Astrocyte (in vitro differentiated cells and primary cell): Measurements from ENCODE around the gene RDH16. TPM values are rescaled to one million over a fixed set of nuclear protein-coding genes. Genes with fewer than 3 reads are reported as not detected.
"Not testable (repeated sequence)": the region's sequence is repeated elsewhere in the genome, so short reads cannot be mapped to it uniquely, and the experiment has no call there.

Source experiments
- DNase-seq: peaks from one replicate; pipeline ENCODE4 v3.0.0-alpha.2; 2010; ENCODE audit warnings: low read depth
- FAIRE-seq: peaks from 2 replicates; lab custom pipeline; 2011; peaks lifted over from hg19 to GRCh38; lab: Jason Lieb, UNC
- H2AFZ ChIP-seq: 2 replicates; pipeline ENCODE4 v1.6.0; 2012; ENCODE audit warnings: low read depth, low read length, inconsistent platforms
- H3K27ac ChIP-seq: 2 replicates; pipeline ENCODE4 v1.5.1; 2011; ENCODE audit warnings: low read depth, low read length, inconsistent platforms
- H3K27me3 ChIP-seq: 2 replicates; pipeline ENCODE4 v1.6.0; 2011; ENCODE audit warnings: low read length, inconsistent platforms; ENCODE audit not compliant: insufficient read depth
- H3K36me3 ChIP-seq: 2 replicates; pipeline ENCODE4 v1.5.1; 2011; ENCODE audit warnings: low read length, inconsistent platforms; ENCODE audit not compliant: insufficient read depth
- H3K4me1 ChIP-seq: 2 replicates; pipeline ENCODE4 v1.5.1; 2011; ENCODE audit warnings: low read length, inconsistent platforms; ENCODE audit not compliant: insufficient read depth
- H3K4me2 ChIP-seq: 2 replicates; pipeline ENCODE4 v1.6.0; 2012; ENCODE audit warnings: low read length, inconsistent platforms
- H3K4me3 ChIP-seq: 2 replicates; pipeline ENCODE4 v1.5.1; 2011; ENCODE audit warnings: low read depth, mild to moderate bottlenecking, low read length, inconsistent platforms; ENCODE audit not compliant: insufficient read depth
- H3K79me2 ChIP-seq: 2 replicates; pipeline ENCODE4 v1.6.0; 2012; ENCODE audit warnings: mild to moderate bottlenecking, low read length, inconsistent platforms; ENCODE audit not compliant: insufficient read depth
- H3K9ac ChIP-seq: 2 replicates; pipeline ENCODE4 v1.6.0; 2012; ENCODE audit warnings: mild to moderate bottlenecking, low read length, inconsistent platforms
- H3K9me3 ChIP-seq: 2 replicates; pipeline ENCODE4 v1.5.1; 2012; ENCODE audit warnings: low read depth, mild to moderate bottlenecking, low read length, inconsistent platforms; ENCODE audit not compliant: insufficient read depth
- H4K20me1 ChIP-seq: 2 replicates; pipeline ENCODE4 v1.6.0; 2012; ENCODE audit warnings: low read length, inconsistent platforms; ENCODE audit not compliant: insufficient read depth
- H3K27ac Mint-ChIP-seq: one replicate; pipeline ENCODE4 v1.8.0; 2021; ENCODE audit warnings: mild to moderate bottlenecking, mixed read lengths; ENCODE audit not compliant: unreplicated experiment
- H3K27me3 Mint-ChIP-seq: one replicate; pipeline ENCODE4 v1.8.0; 2021; ENCODE audit warnings: low read depth, mixed read lengths; ENCODE audit not compliant: unreplicated experiment
- H3K36me3 Mint-ChIP-seq: one replicate; pipeline ENCODE4 v1.8.0; 2021; ENCODE audit warnings: low read depth, mixed read lengths; ENCODE audit not compliant: unreplicated experiment
- H3K4me1 Mint-ChIP-seq: one replicate; pipeline ENCODE4 v1.8.0; 2021; ENCODE audit warnings: low read depth, mixed read lengths; ENCODE audit not compliant: unreplicated experiment
- H3K4me3 Mint-ChIP-seq: one replicate; pipeline ENCODE4 v1.8.0; 2021; ENCODE audit warnings: mild to moderate bottlenecking, moderate library complexity, mixed read lengths; ENCODE audit not compliant: unreplicated experiment
- H3K9me3 Mint-ChIP-seq: one replicate; pipeline ENCODE4 v1.8.0; 2021; ENCODE audit warnings: mild to moderate bottlenecking, mixed read lengths; ENCODE audit not compliant: unreplicated experiment
- EZH2 ChIP-seq: IDR thresholded peaks from 2 replicates; pipeline ENCODE4 v1.6.1; 2012; ENCODE audit warnings: mild to moderate bottlenecking, low read length, inconsistent platforms; ENCODE audit not compliant: insufficient read depth
- total RNA-seq: library from RNA; stranded (reverse); gene quantifications from 2 replicates; pipeline ENCODE4 v1.2.1, GENCODE V29; 2021
- TF ChIP-seq, protein P1 (sequence below): IDR thresholded peaks from 2 replicates; pipeline ENCODE4 v1.5.1; 2011; ENCODE audit warnings: low read depth, mild to moderate bottlenecking, inconsistent platforms, low read length, moderate library complexity; ENCODE audit not compliant: insufficient read depth

Gene RDH16
- total RNA-seq, 1 donor from 2014 or later: 0.32 TPM

DNA sequence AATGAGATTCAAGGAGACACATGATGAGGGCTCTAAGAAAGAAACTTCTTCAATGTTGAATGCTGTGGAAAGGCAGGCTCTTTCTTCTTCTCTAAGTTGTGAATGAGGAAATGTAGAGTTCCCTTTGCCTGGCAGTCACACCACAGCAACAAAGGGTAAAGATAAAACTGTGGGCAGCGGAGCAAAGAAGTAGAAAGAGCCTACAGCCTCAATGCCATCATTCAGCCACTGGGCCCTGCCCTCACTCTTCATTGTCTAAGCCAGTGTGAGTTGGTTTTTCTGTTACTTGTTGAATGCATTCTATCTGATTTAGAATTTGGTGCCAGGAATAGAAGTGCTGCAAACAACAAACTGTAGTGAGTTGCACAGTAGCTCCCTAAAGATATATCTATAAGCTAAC, 35.4 kb downstream of the RDH16 start:
- FAIRE-seq: no peak
- no peak for TF ChIP-seq EZH2

DNA sequence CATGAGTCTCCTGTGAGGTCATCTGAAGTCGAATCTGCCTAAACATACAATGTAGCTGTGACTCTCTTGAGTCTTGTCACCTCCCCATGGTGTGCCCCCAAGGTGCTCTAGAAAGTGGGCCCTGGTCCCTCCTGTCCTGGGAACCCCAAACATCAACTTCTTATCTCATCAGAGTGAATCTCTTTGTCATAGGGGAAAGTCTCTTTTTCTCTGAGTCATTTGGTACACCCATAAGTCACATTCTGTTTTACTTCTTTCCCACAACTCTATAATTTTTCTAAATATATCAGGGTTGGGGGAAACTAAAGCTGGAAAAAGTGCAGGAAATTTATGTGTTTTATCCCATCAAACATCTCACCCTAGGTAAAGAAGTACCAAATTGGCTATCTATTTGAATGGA, 36.1 kb downstream of the RDH16 start:
- no peak for FAIRE-seq
- no peak overlapping the region for H3K27ac Mint-ChIP-seq
- no peaks in the 10 kb centered on the region for H3K4me1 Mint-ChIP-seq

More for the DNA sequence above, 35.4 kb downstream of the RDH16 start:
- H3K36me3 ChIP-seq: no peaks in the 10 kb centered on the region
- Mint-ChIP-seq H3K9me3 (peaks cover 4% of the 10 kb centered on the region), H3K36me3 (peaks cover 1% of the 10 kb centered on the region), H3K4me1 (no peaks in the 10 kb centered on the region), H3K27me3 (peaks cover 22% of the 10 kb centered on the region), H3K4me3 (no peak overlapping the region), H3K27ac (no peak overlapping the region)
- H3K27ac ChIP-seq: no peak overlapping the region
- no peak overlapping the region for H3K9ac ChIP-seq
- H2AFZ ChIP-seq: no peak overlapping the region
- H3K79me2 ChIP-seq: no peaks in the 10 kb centered on the region
- H4K20me1 ChIP-seq: no peaks in the 10 kb centered on the region
- peaks cover 5% of the 10 kb centered on the region for H3K27me3 ChIP-seq
- H3K9me3 ChIP-seq: no peaks in the 10 kb centered on the region
- DNase-seq: no peak
- H3K4me2 ChIP-seq: no peak overlapping the region
- H3K4me3 ChIP-seq: no peak overlapping the region
- no peaks in the 10 kb centered on the region for H3K4me1 ChIP-seq

DNA sequence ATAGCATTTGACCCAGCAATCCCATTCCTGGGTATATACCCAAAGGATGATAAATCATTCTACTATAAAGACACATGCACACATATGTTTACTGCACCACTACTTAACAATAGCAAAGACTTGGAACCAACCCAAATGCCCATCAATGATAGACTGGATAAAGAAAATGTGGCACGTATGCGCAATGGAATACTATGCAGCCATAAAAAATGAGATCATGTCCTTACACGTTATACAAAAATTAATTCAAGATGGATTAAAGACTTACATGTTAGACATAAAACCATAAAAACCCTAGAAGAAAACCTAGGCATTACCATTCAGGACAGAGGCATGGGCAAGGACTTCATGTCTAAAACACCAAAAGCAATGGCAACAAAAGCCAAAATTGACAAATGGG, 39.3 kb downstream of the RDH16 start:
- H3K36me3 Mint-ChIP-seq, H3K4me1 Mint-ChIP-seq, H3K9me3 Mint-ChIP-seq, H3K9ac ChIP-seq, H3K27ac ChIP-seq, H3K4me1 ChIP-seq, FAIRE-seq, H3K27me3 ChIP-seq, H2AFZ ChIP-seq, H3K36me3 ChIP-seq, H3K79me2 ChIP-seq, H3K4me3 Mint-ChIP-seq, H4K20me1 ChIP-seq, DNase-seq, H3K4me2 ChIP-seq, H3K4me3 ChIP-seq, H3K27ac Mint-ChIP-seq, H3K9me3 ChIP-seq: not testable (repeated sequence)
- H3K27me3 Mint-ChIP-seq: peaks cover 14% of the 10 kb centered on the region

More for the DNA sequence above, 36.1 kb downstream of the RDH16 start:
- Histone ChIP-seq H3K27me3 (peaks cover under 1% of the 10 kb centered on the region), H3K4me1 (no peaks in the 10 kb centered on the region), H4K20me1 (no peaks in the 10 kb centered on the region), H3K36me3 (no peaks in the 10 kb centered on the region), H3K79me2 (no peaks in the 10 kb centered on the region), H3K27ac (no peak overlapping the region), H2AFZ (no peak overlapping the region), H3K4me2 (no peak overlapping the region), H3K9ac (no peak overlapping the region), H3K9me3 (no peaks in the 10 kb centered on the region), H3K4me3 (no peak overlapping the region)
- H3K27me3 Mint-ChIP-seq: peaks cover 23% of the 10 kb centered on the region
- peaks cover 4% of the 10 kb centered on the region for H3K9me3 Mint-ChIP-seq
- TF ChIP-seq, protein P1, sequence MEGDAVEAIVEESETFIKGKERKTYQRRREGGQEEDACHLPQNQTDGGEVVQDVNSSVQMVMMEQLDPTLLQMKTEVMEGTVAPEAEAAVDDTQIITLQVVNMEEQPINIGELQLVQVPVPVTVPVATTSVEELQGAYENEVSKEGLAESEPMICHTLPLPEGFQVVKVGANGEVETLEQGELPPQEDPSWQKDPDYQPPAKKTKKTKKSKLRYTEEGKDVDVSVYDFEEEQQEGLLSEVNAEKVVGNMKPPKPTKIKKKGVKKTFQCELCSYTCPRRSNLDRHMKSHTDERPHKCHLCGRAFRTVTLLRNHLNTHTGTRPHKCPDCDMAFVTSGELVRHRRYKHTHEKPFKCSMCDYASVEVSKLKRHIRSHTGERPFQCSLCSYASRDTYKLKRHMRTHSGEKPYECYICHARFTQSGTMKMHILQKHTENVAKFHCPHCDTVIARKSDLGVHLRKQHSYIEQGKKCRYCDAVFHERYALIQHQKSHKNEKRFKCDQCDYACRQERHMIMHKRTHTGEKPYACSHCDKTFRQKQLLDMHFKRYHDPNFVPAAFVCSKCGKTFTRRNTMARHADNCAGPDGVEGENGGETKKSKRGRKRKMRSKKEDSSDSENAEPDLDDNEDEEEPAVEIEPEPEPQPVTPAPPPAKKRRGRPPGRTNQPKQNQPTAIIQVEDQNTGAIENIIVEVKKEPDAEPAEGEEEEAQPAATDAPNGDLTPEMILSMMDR: no peak
- H3K36me3 Mint-ChIP-seq: peaks cover 1% of the 10 kb centered on the region
- no peak for DNase-seq
- no peak overlapping the region for H3K4me3 Mint-ChIP-seq

DNA sequence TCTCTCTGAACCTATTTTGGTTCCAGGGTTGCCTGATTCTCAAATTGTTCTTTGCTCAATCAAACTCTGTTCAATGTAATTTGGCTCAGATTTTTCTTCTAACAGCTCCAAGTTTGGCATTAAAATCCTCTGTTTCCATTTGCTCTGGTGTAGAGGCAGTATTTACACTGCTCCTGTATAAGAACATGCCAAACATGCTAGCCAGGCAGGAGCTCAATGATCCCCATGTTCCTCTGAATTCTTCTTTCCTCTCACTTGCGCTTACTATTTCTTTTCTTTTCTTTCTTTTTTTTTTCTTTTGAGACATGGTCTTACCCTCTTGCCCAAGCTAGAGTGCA, 40.4 kb downstream of the RDH16 start:
- Histone ChIP-seq H3K79me2 (no peaks in the 10 kb centered on the region), H3K4me3 (no peak overlapping the region), H3K27ac (no peak overlapping the region), H3K9me3 (no peaks in the 10 kb centered on the region), H3K4me2 (no peak overlapping the region), H3K36me3 (no peaks in the 10 kb centered on the region), H3K9ac (no peak overlapping the region), H3K27me3 (no peaks in the 10 kb centered on the region), H4K20me1 (no peaks in the 10 kb centered on the region), H2AFZ (no peak overlapping the region), H3K4me1 (no peaks in the 10 kb centered on the region)
- H3K27me3 Mint-ChIP-seq: peaks cover 16% of the 10 kb centered on the region
- H3K9me3 Mint-ChIP-seq: peaks cover 2% of the 10 kb centered on the region
- no peaks in the 10 kb centered on the region for H3K4me1 Mint-ChIP-seq
- FAIRE-seq (no peak), DNase-seq (no peak)
- H3K27ac Mint-ChIP-seq: no peak overlapping the region
- no peak for TF ChIP-seq EZH2
- TF ChIP-seq, protein P1: no peak
- no peak overlapping the region for H3K4me3 Mint-ChIP-seq
- peaks cover 1% of the 10 kb centered on the region for H3K36me3 Mint-ChIP-seq
